Kidney (tissue), 14 donors: Measurements from ENCODE around the gene ZNF747. TPM values are rescaled to one million over a fixed set of nuclear protein-coding genes. Genes with fewer than 3 reads are reported as not detected.

Experiments used
- DNase-seq, 5 donors: peaks; one replicate each; pipeline ENCODE4 v3.0.0-alpha.2; 2013 to 2020
- FAIRE-seq: peaks from 2 replicates; lab custom pipeline; 2012; peaks lifted over from hg19 to GRCh38; lab: Jason Lieb, UNC
- H3K27ac ChIP-seq, 2 donors: one replicate each; pipeline ENCODE4 v1.7.0; 2013; ENCODE audit warnings: low read depth in 2 of 2, low read length in 2 of 2, inconsistent platforms in 1 of 2
- H3K27me3 ChIP-seq: one replicate; pipeline ENCODE4 v1.7.1; 2013; ENCODE audit warnings: low read length, inconsistent platforms; ENCODE audit not compliant: control insufficient read depth, insufficient read depth
- H3K36me3 ChIP-seq, 3 donors: one replicate each; pipeline versions ENCODE4 v1.7.0 to v1.7.1; 2013; ENCODE audit warnings: low read length in 3 of 3, control low read depth in 1 of 3, inconsistent platforms in 1 of 3; ENCODE audit not compliant: insufficient read depth in 3 of 3, control insufficient read depth in 2 of 3
- H3K4me1 ChIP-seq, 3 donors: one replicate each; pipeline versions ENCODE4 v1.7.0 to v1.7.1; 2013; ENCODE audit warnings: low read length in 3 of 3, inconsistent platforms in 1 of 3, low read depth in 1 of 3; ENCODE audit not compliant: control insufficient read depth in 2 of 3, insufficient read depth in 2 of 3
- H3K4me3 ChIP-seq, 3 donors: one replicate each; pipeline versions ENCODE4 v1.7.0 to v1.8.1; 2013; ENCODE audit warnings: low read length in 3 of 3, control low read depth in 1 of 3, inconsistent platforms in 1 of 3
- H3K9ac ChIP-seq, 3 donors: one replicate each; pipeline versions ENCODE4 v1.7.0 to v1.7.1; 2013; ENCODE audit warnings: low read length in 3 of 3, control low read depth in 1 of 3, inconsistent platforms in 1 of 3
- H3K9me3 ChIP-seq, 3 donors: one replicate each; pipeline versions ENCODE4 v1.7.0 to v1.7.1; 2013; ENCODE audit warnings: low read length in 3 of 3, control low read depth in 1 of 3, inconsistent platforms in 1 of 3; ENCODE audit not compliant: control insufficient read depth in 2 of 3, insufficient read depth in 1 of 3
- intact Hi-C: fragments of 100-400 bp; cut with DNase I; formaldehyde crosslinking; loops from one replicate; pipeline ENCODE4 v1.11.1; 2022
- polyA plus RNA-seq: library from polyadenylated mRNA; stranded (reverse); fragments of 350-450 nt; fragmentation: Illumina TruSeq; extraction: RNeasy Lipid Tissue Mini Kit (QIAGEN cat#74804); gene quantifications from one replicate; pipeline ENCODE4 v1.2.3, GENCODE V29; 2014; ENCODE audit warnings: low read depth, low replicate concordance; ENCODE audit not compliant: insufficient read depth
- total RNA-seq: library from RNA; stranded (reverse); fragmentation: NEBNext Ultra II Directional; extraction: Animal tissue kit (Norgen Biotek cat#: 25700); gene quantifications from one replicate; pipeline ENCODE4 v1.2.1, GENCODE V29; 2021
- TF ChIP-seq, protein P1 (sequence below): IDR thresholded peaks from 3 replicates; pipeline ENCODE4 v1.5.1; 2012; ENCODE audit warnings: mild to moderate bottlenecking, moderate library complexity, borderline replicate concordance; ENCODE audit not compliant: insufficient read depth; ENCODE audit errors: extremely low read depth
- donor health status: control.
- donor health status: control.
- donor health status: control.
- donor health status: control.
- donor health status: control.
- donor health status: DM: yes; HTN: yes; CAD: no.
- donor health status: Normal renal cell carcinoma (clear cell type).

The ZNF747 gene
- total and polyA plus RNA-seq, 2 donors from 2014 or later, result 10.1 to 11.6 TPM

DNA sequence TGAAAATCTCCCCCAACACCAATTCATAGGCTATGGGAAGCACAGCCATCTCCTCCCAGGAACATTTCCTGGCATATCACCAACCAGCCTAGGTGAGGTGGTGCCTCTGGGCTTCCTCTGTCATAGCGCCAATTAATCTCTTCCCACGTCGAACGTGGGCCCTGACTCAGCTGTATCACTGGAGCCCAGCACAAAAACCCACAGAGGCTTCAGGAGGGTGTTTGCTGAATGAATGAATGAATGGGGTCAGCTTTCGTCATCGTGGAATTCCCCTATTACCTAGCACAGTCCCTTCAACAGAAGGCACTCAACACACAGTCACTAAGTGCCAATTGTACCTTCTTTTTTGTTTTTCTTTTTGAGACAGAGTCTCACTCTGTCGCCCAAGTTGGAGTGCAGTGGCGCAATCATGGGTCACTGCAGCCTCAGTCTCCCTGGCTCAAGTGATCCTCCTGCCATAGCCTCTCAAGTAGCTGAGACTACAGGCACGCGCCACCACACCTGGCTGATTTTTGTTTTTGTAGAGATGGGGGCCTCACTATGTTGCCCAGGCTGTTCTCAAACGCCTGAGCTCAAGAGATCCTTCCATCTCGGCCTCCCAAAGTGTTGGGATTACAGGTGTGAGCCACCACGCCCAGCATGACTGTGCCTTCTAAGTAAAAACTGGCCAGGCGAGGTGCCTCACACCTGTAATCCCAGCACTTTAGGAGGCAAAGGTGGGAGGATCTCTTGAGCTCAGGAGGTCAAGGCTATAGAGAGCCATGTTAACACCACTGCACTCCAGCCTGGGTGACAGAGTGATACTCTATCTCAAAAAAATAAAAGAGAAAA is 32.7 kb upstream of the ZNF747 start:
- DNase-seq (no peak), FAIRE-seq (no peak)
- Histone ChIP-seq H3K27me3 (no peaks in the 10 kb centered on the region), H3K9ac (no peak overlapping the region), H3K4me3 (no peak overlapping the region), H3K4me1 (peaks cover 2 to 12% (median 3%) of the 10 kb centered on the region in 3 donors), H3K9me3 (no peaks in the 10 kb centered on the region), H3K27ac (no peak overlapping the region), H3K36me3 (no peaks in the 10 kb centered on the region)
- intact Hi-C loops, result no loop called here
- TF ChIP-seq, protein P1, sequence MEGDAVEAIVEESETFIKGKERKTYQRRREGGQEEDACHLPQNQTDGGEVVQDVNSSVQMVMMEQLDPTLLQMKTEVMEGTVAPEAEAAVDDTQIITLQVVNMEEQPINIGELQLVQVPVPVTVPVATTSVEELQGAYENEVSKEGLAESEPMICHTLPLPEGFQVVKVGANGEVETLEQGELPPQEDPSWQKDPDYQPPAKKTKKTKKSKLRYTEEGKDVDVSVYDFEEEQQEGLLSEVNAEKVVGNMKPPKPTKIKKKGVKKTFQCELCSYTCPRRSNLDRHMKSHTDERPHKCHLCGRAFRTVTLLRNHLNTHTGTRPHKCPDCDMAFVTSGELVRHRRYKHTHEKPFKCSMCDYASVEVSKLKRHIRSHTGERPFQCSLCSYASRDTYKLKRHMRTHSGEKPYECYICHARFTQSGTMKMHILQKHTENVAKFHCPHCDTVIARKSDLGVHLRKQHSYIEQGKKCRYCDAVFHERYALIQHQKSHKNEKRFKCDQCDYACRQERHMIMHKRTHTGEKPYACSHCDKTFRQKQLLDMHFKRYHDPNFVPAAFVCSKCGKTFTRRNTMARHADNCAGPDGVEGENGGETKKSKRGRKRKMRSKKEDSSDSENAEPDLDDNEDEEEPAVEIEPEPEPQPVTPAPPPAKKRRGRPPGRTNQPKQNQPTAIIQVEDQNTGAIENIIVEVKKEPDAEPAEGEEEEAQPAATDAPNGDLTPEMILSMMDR, result no peak

DNA sequence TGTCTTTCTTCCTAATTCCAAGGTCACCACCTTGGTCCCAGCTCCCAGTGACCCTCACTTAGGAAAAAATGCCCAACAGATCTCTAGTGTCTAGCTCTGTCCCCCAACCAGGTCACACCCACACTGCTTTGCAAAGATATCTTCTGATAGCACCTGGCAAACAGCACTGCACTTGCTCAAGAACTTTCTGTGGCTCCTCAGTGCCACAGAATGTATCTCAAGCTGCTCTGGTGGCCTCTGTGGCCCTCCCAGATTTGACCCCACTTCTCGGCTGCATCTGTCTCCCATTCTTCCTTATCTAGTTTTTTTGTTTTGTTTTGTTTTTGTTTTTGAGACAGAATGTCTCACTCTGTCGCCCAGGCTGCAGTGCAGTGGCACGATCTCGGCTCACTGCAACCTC is 31.9 kb upstream of the ZNF747 start:
- no peak for DNase-seq
- peaks cover 0 to 9% (median 2%) of the 10 kb centered on the region in 3 donors for H3K4me1 ChIP-seq
- no peak for FAIRE-seq
- intact Hi-C loops, result no loop called here
- no peak overlapping the region for H3K4me3 ChIP-seq
- H3K9ac ChIP-seq, result no peak overlapping the region
- H3K27me3 ChIP-seq, result no peaks in the 10 kb centered on the region
- H3K27ac ChIP-seq, result no peak overlapping the region
- TF ChIP-seq, protein P1, result no peak
- H3K36me3 ChIP-seq, result no peaks in the 10 kb centered on the region
- H3K9me3 ChIP-seq, result no peaks in the 10 kb centered on the region

DNA sequence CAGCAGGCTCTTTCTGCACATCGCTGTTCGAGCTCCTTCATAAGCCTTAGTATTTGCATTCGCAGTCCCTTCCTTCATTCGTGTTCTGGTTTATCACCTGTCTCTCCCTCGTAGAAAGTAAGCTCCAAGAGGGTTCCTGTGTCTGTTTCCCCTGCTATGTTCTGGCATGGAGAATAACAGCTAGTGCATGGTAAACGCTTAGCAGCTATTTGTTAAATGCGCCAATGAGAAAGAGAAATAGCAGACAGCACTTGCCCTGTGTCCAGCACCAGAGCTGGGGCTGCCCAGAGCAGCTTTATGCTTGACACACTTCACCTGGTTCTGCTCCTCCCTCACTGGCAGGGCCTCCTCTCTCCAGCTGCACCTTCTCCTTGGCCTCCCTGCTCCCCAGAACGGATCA is 31.3 kb upstream of the ZNF747 start:
- TF ChIP-seq, protein P1, result no peak
- no peak overlapping the region for H3K4me3 ChIP-seq
- H3K36me3 ChIP-seq, result no peaks in the 10 kb centered on the region
- no peak overlapping the region for H3K27ac ChIP-seq
- DNase-seq, result peak in 1 of 5 donors; percentile 40
- H3K9ac ChIP-seq, result no peak overlapping the region
- peaks cover 0 to 9% (median 2%) of the 10 kb centered on the region in 3 donors for H3K4me1 ChIP-seq
- no peaks in the 10 kb centered on the region for H3K27me3 ChIP-seq
- intact Hi-C loops, result no loop called here
- no peak for FAIRE-seq
- H3K9me3 ChIP-seq, result no peaks in the 10 kb centered on the region
